GM12878 (cell line): ENCODE data around the gene PRR35. TPM values are rescaled to one million over a fixed set of nuclear protein-coding genes. Genes with fewer than 3 reads are reported as not detected.

Experiments used
- ATAC-seq: fragments of 200-7000 bp; cut with Tn5 transposase; 3 replicates; pipeline ENCODE4 v1.9.1; 2020; ENCODE audit warnings: mild to moderate bottlenecking, moderate library complexity
- BruUV-seq: library from RNA; stranded (reverse); fragments of 400-500 nt; replicated peaks from 2 replicates; lab custom pipeline; 2021; lab: Mats Ljungman, UMichigan
- CTCF ChIA-PET: fragments of 300-600 bp; sonication (Branson Sonifier 250); formaldehyde crosslinking; extraction: SDS; loops from one replicate; lab custom pipeline; 2021; ENCODE audit warnings: inconsistent platforms; lab: Yijun Ruan, JAX
- POLR2A ChIA-PET: fragments of 350-600 bp; formaldehyde crosslinking; extraction: SDS; loops from one replicate; lab custom pipeline; 2021; ENCODE audit warnings: inconsistent platforms; lab: Charles Lee
- RAD21 ChIA-PET: fragments of 300-600 bp; sonication (Branson Sonifier 250); formaldehyde crosslinking; loops from one replicate; lab custom pipeline; 2023; ENCODE audit warnings: antibody characterized with exemption; ENCODE audit not compliant: unreplicated experiment; lab: Charles Lee
- SMC1A ChIA-PET: fragments of 300-600 bp; sonication (Branson Sonifier 250); formaldehyde crosslinking; loops from one replicate; lab custom pipeline; 2023; ENCODE audit not compliant: unreplicated experiment, uncharacterized antibody; lab: Charles Lee
- DNase-seq: peaks from one replicate; pipeline ENCODE4 v3.0.0-alpha.2; 2011; ENCODE audit warnings: low read depth, low spot score
- FAIRE-seq: peaks from 3 replicates; lab custom pipeline; 2011; peaks lifted over from hg19 to GRCh38; lab: Jason Lieb, UNC
- H2AFZ ChIP-seq: 2 replicates; pipeline ENCODE4 v1.6.0; 2011; ENCODE audit warnings: low read depth, low read length, control low read depth; ENCODE audit not compliant: control insufficient read depth
- H3K27ac ChIP-seq: 2 replicates; pipeline ENCODE4 v1.5.1; 2011; ENCODE audit warnings: control low read depth; ENCODE audit not compliant: control insufficient read depth, insufficient read depth
- H3K27me3 ChIP-seq, 2 experiments: replicated peaks in 1 of 2; 2 replicates each; pipeline versions ENCODE4 v1.6.0 to v1.6.1; 2011; ENCODE audit warnings: low read length in 1 of 2; ENCODE audit not compliant: control insufficient read depth in 2 of 2, insufficient read depth in 2 of 2
- H3K36me3 ChIP-seq, 2 experiments: 2 replicates each; pipeline ENCODE4 v1.5.1; 2011; ENCODE audit warnings: low read length in 1 of 2; ENCODE audit not compliant: control insufficient read depth in 2 of 2, insufficient read depth in 2 of 2
- H3K4me1 ChIP-seq: 2 replicates; pipeline ENCODE4 v1.6.1; 2011; ENCODE audit warnings: mild to moderate bottlenecking, low read length, moderate library complexity, mixed read lengths; ENCODE audit not compliant: control insufficient read depth, insufficient read depth
- H3K4me2 ChIP-seq: 2 replicates; pipeline ENCODE4 v1.6.0; 2011; ENCODE audit warnings: control low read depth; ENCODE audit not compliant: control insufficient read depth, insufficient read depth
- H3K4me3 ChIP-seq: fragments of 200-600 bp; sonication (generic); 2 replicates; pipeline ENCODE4 v1.5.1; 2016
- H3K79me2 ChIP-seq: 2 replicates; pipeline ENCODE4 v1.6.0; 2011; ENCODE audit warnings: low read length; ENCODE audit not compliant: control insufficient read depth, insufficient read depth
- H3K9ac ChIP-seq: 2 replicates; pipeline ENCODE4 v1.8.0; 2011; ENCODE audit warnings: low read length, control low read depth, mixed read lengths; ENCODE audit not compliant: control insufficient read depth, insufficient read depth
- H3K9me3 ChIP-seq: replicated peaks from 3 replicates; pipeline ENCODE4 v1.5.1; 2011; ENCODE audit warnings: mild to moderate bottlenecking, low read length; ENCODE audit not compliant: control insufficient read depth, insufficient read depth
- H4K20me1 ChIP-seq: 2 replicates; pipeline ENCODE4 v1.6.0; 2011; ENCODE audit not compliant: control insufficient read depth, insufficient read depth
- BHLHE40 ChIP-seq, 2 experiments: fragments of 450-650 bp in 1 of 2; IDR thresholded peaks; 2 replicates each; pipeline ENCODE4 v1.6.1; 2011 to 2017; ENCODE audit warnings: low read depth in 2 of 2, borderline replicate concordance in 1 of 2, improper control_type of control experiment in 1 of 2, low read length in 1 of 2, mild to moderate bottlenecking in 1 of 2
- EGR1 ChIP-seq, 2 experiments: IDR thresholded peaks; 1 replicate in 1 of 2; 2 replicates in 1 of 2; pipeline ENCODE4 v1.6.1; 2011 to 2012; ENCODE audit warnings: low read depth in 2 of 2, low read length in 2 of 2, borderline replicate concordance in 1 of 2, mild to moderate bottlenecking in 1 of 2, moderate library complexity in 1 of 2
- HDGF ChIP-seq: fragments of 450-650 bp; IDR thresholded peaks from 2 replicates; pipeline ENCODE4 v1.6.1; 2016; ENCODE audit warnings: antibody characterized with exemption
- NBN ChIP-seq: fragments of 450-650 bp; IDR thresholded peaks from 2 replicates; pipeline ENCODE4 v1.6.1; 2016
- NFXL1 ChIP-seq: fragments of 450-650 bp; IDR thresholded peaks from 2 replicates; pipeline ENCODE4 v1.6.1; 2017; ENCODE audit warnings: antibody characterized with exemption, mild to moderate bottlenecking, borderline replicate concordance
- NFYA ChIP-seq: IDR thresholded peaks from 2 replicates; pipeline ENCODE4 v1.6.1; 2011; ENCODE audit warnings: low read depth, mild to moderate bottlenecking, low read length, improper control_type of control experiment, borderline replicate concordance
- POLR2A ChIP-seq: IDR thresholded peaks from 2 replicates; pipeline ENCODE4 v1.6.1; 2011; ENCODE audit warnings: low read depth, mild to moderate bottlenecking, low read length
- RAD21 ChIP-seq: IDR thresholded peaks from 2 replicates; pipeline ENCODE4 v1.6.1; 2011; ENCODE audit warnings: mild to moderate bottlenecking, low read depth, low read length, moderate library complexity; ENCODE audit not compliant: insufficient read depth
- USF2 ChIP-seq: IDR thresholded peaks from 2 replicates; pipeline ENCODE4 v1.6.1; 2011; ENCODE audit warnings: low read depth, low read length, improper control_type of control experiment, borderline replicate concordance
- WGBS: methylation state at CpG from one replicate; pipeline ENCODE4 v1.1.6; 2016; ENCODE audit warnings: low lambda C conversion rate; ENCODE audit not compliant: insufficient replicate concordance, insufficient coverage; ENCODE audit errors: missing lambda C conversion rate; 5-methylcytosine and 5-hydroxymethylcytosine counted together
- in situ Hi-C: fragments of 300-500 bp; cut with MboI; formaldehyde crosslinking; loops from 9 replicates; pipeline ENCODE4 v1.14.3; 2018; ENCODE audit warnings: mixed read lengths
- intact Hi-C: fragments of 100-400 bp; cut with micrococcal nuclease; formaldehyde crosslinking; loops from one replicate; pipeline ENCODE4 v1.14.2; 2022; ENCODE audit not compliant: unreplicated experiment
- polyA plus RNA-seq, 11 experiments: library from polyadenylated mRNA; depleted of rRNA in 4 of 11; unstranded in 6 of 11; stranded (reverse) in 5 of 11; fragments of >200 nt; fragmentation: Nextera tagmentation in 4 of 11; fragmentation: Illumina TruSeq in 1 of 11; extraction: Ambion mirVana in 4 of 11; extraction: Trizol in 1 of 11; gene quantifications; 1 replicate in 1 of 11; 2 replicates in 10 of 11; pipeline versions ENCODE4 v1.2.1 to v1.2.3, GENCODE V29; 2011 to 2016; ENCODE audit warnings: inconsistent platforms in 2 of 11, missing spikeins in 2 of 11, low read depth in 1 of 11
- total RNA-seq, 4 experiments: library from RNA; depleted of rRNA in 3 of 4; stranded (reverse); fragments of >200 nt in 3 of 4; fragmentation: Illumina TruSeq in 1 of 4; extraction: Trizol in 1 of 4; gene quantifications; 2 replicates each; pipeline versions ENCODE4 v1.2.1 to v1.2.3, GENCODE V29; 2013 to 2021
- TF ChIP-seq, protein P1 (sequence below): IDR thresholded peaks from 2 replicates; pipeline ENCODE4 v1.6.1; 2011; ENCODE audit warnings: borderline replicate concordance, low read depth, mild to moderate bottlenecking, moderate library complexity, low read length; ENCODE audit not compliant: insufficient read depth, poor library complexity, severe bottlenecking
- TF ChIP-seq, protein P2 (sequence below): fragments of 450-650 bp; formaldehyde crosslinking; IDR thresholded peaks from 2 replicates; pipeline ENCODE4 v1.5.0; 2022; ENCODE audit warnings: mild to moderate bottlenecking, missing genetic modification characterization
- TF ChIP-seq, protein P3 (sequence below): fragments of 450-650 bp; formaldehyde crosslinking; IDR thresholded peaks from 2 replicates; pipeline ENCODE4 v1.4.0; 2020; ENCODE audit warnings: mild to moderate bottlenecking, moderate library complexity

Gene PRR35
- total and polyA plus RNA-seq, 10 of the 15 experiments (the other 5 are each of a cell fraction or from before 2014, with no cell fraction given): not detected

- ATAC-seq (no peak), DNase-seq (no peak), FAIRE-seq (no peak)
- intact Hi-C loops (no loop called here), in situ Hi-C loops (no loop called here)
- ChIA-PET SMC1A (no interaction called here), POLR2A (no interaction called here), RAD21 (no interaction called here), CTCF (interaction anchor here (2.0 kb wide), 1 partner anchor 29 kb away, joined by 4 read pairs; no protein-coding TSS in a partner anchor)
- H3K4me2 ChIP-seq: no peak overlapping the region
- no peaks in the 10 kb centered on the region; a peak in 1 of 4 replicates for H3K36me3 ChIP-seq
- H4K20me1 ChIP-seq: no peaks in the 10 kb centered on the region
- H3K4me3 ChIP-seq: no peak overlapping the region
- no TSS peak for BruUV-seq
- H3K4me1 ChIP-seq: no peaks in the 10 kb centered on the region
- H2AFZ ChIP-seq: no peak overlapping the region
- H3K27ac ChIP-seq: no peak overlapping the region
- H3K27me3 ChIP-seq: no peaks in the 10 kb centered on the region
- WGBS: 89% methylated on average over 24 of the region's 27 CpGs
- no peak overlapping the region for H3K9ac ChIP-seq
- H3K9me3 ChIP-seq: no peaks in the 10 kb centered on the region
- no peaks in the 10 kb centered on the region for H3K79me2 ChIP-seq
- TF ChIP-seq NFYA (no peak), POLR2A (no peak), RAD21 (no peak), BHLHE40 (IDR thresholded peaks at IDR 0.05; ENCODE audit: borderline replicate concordance in 1 of 2, low read depth in 2 of 2, low read length in 1 of 2) (no peak), EGR1 (IDR thresholded peaks at IDR 0.05; ENCODE audit: borderline replicate concordance in 1 of 2, low read depth in 2 of 2, low read length in 2 of 2) (no peak), NFXL1 (no peak), USF2 (no peak), HDGF (no peak), NBN (no peak)
- TF ChIP-seq, protein P1, sequence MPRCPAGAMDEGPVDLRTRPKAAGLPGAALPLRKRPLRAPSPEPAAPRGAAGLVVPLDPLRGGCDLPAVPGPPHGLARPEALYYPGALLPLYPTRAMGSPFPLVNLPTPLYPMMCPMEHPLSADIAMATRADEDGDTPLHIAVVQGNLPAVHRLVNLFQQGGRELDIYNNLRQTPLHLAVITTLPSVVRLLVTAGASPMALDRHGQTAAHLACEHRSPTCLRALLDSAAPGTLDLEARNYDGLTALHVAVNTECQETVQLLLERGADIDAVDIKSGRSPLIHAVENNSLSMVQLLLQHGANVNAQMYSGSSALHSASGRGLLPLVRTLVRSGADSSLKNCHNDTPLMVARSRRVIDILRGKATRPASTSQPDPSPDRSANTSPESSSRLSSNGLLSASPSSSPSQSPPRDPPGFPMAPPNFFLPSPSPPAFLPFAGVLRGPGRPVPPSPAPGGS: no peak
- TF ChIP-seq, protein P2, sequence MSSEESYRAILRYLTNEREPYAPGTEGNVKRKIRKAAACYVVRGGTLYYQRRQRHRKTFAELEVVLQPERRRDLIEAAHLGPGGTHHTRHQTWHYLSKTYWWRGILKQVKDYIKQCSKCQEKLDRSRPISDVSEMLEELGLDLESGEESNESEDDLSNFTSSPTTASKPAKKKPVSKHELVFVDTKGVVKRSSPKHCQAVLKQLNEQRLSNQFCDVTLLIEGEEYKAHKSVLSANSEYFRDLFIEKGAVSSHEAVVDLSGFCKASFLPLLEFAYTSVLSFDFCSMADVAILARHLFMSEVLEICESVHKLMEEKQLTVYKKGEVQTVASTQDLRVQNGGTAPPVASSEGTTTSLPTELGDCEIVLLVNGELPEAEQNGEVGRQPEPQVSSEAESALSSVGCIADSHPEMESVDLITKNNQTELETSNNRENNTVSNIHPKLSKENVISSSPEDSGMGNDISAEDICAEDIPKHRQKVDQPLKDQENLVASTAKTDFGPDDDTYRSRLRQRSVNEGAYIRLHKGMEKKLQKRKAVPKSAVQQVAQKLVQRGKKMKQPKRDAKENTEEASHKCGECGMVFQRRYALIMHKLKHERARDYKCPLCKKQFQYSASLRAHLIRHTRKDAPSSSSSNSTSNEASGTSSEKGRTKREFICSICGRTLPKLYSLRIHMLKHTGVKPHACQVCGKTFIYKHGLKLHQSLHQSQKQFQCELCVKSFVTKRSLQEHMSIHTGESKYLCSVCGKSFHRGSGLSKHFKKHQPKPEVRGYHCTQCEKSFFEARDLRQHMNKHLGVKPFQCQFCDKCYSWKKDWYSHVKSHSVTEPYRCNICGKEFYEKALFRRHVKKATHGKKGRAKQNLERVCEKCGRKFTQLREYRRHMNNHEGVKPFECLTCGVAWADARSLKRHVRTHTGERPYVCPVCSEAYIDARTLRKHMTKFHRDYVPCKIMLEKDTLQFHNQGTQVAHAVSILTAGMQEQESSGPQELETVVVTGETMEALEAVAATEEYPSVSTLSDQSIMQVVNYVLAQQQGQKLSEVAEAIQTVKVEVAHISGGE (CRISPR knock-in tag): no peak
- TF ChIP-seq, protein P3, sequence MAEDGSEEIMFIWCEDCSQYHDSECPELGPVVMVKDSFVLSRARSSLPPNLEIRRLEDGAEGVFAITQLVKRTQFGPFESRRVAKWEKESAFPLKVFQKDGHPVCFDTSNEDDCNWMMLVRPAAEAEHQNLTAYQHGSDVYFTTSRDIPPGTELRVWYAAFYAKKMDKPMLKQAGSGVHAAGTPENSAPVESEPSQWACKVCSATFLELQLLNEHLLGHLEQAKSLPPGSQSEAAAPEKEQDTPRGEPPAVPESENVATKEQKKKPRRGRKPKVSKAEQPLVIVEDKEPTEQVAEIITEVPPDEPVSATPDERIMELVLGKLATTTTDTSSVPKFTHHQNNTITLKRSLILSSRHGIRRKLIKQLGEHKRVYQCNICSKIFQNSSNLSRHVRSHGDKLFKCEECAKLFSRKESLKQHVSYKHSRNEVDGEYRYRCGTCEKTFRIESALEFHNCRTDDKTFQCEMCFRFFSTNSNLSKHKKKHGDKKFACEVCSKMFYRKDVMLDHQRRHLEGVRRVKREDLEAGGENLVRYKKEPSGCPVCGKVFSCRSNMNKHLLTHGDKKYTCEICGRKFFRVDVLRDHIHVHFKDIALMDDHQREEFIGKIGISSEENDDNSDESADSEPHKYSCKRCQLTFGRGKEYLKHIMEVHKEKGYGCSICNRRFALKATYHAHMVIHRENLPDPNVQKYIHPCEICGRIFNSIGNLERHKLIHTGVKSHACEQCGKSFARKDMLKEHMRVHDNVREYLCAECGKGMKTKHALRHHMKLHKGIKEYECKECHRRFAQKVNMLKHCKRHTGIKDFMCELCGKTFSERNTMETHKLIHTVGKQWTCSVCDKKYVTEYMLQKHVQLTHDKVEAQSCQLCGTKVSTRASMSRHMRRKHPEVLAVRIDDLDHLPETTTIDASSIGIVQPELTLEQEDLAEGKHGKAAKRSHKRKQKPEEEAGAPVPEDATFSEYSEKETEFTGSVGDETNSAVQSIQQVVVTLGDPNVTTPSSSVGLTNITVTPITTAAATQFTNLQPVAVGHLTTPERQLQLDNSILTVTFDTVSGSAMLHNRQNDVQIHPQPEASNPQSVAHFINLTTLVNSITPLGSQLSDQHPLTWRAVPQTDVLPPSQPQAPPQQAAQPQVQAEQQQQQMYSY: no peak
Measured at GRCh38 chr16:580141-580945, 20.1 kb downstream of the PRR35 start.
